CD4-positive, CD25-positive, alpha-beta regulatory T cell (primary cell): ENCODE data around the gene GJC3. TPM values are rescaled to one million over a fixed set of nuclear protein-coding genes. Genes with fewer than 3 reads are reported as not detected.
A peak's percentile ranks its signal among the peaks of the same experiment; 100 is the strongest.

ENCODE experiments used
- ATAC-seq, 2 donors: fragments of 150-1000 bp; cut with Tn5 transposase; one replicate each; pipeline ENCODE4 v1.10.0; 2021; ENCODE audit warnings: low read depth in 2 of 2, moderate number of reproducible peaks in 2 of 2, moderate library complexity in 1 of 2
- DNase-seq, 3 donors: peaks; one replicate each; pipeline versions ENCODE4 v3.0.0 to v3.0.0-alpha.2; 2012 to 2022; ENCODE audit warnings: mixed read lengths in 1 of 3
- H3K27ac ChIP-seq: one replicate; pipeline ENCODE4 v1.7.0; 2013; ENCODE audit warnings: mild to moderate bottlenecking, low read length; ENCODE audit not compliant: insufficient read depth, poor library complexity, severe bottlenecking
- H3K27me3 ChIP-seq: one replicate; pipeline ENCODE4 v1.7.0; 2013; ENCODE audit warnings: low read length; ENCODE audit not compliant: control insufficient read depth, insufficient read depth
- H3K36me3 ChIP-seq: one replicate; pipeline ENCODE4 v1.7.0; 2013; ENCODE audit warnings: mild to moderate bottlenecking, low read length, moderate library complexity; ENCODE audit not compliant: control insufficient read depth, insufficient read depth
- H3K4me1 ChIP-seq: 2 replicates; pipeline ENCODE4 v1.7.0; 2013; ENCODE audit warnings: mild to moderate bottlenecking, low read length; ENCODE audit not compliant: insufficient read depth, control insufficient read depth, poor library complexity, severe bottlenecking
- H3K4me3 ChIP-seq: one replicate; pipeline ENCODE4 v1.7.0; 2013; ENCODE audit warnings: low read depth, mild to moderate bottlenecking, low read length, moderate library complexity
- H3K9me3 ChIP-seq, 2 experiments: 1 replicate in 1 of 2; 2 replicates in 1 of 2; pipeline ENCODE4 v1.7.0; 2013; ENCODE audit warnings: low read length in 2 of 2, mild to moderate bottlenecking in 1 of 2, moderate library complexity in 1 of 2; ENCODE audit not compliant: control insufficient read depth in 2 of 2
- H3K27ac Mint-ChIP-seq, 3 donors: one replicate each; pipeline ENCODE4 v1.8.0; 2020 to 2022; ENCODE audit warnings: mild to moderate bottlenecking in 3 of 3, mixed read lengths in 3 of 3, moderate library complexity in 2 of 3
- H3K27me3 Mint-ChIP-seq: one replicate; pipeline ENCODE4 v1.8.0; 2022; ENCODE audit warnings: mild to moderate bottlenecking, mixed read lengths
- H3K36me3 Mint-ChIP-seq: one replicate; pipeline ENCODE4 v1.8.0; 2020; ENCODE audit warnings: mixed read lengths
- H3K4me1 Mint-ChIP-seq, 4 donors: one replicate each; pipeline ENCODE4 v1.8.0; 2020 to 2022; ENCODE audit warnings: mixed read lengths in 4 of 4, mild to moderate bottlenecking in 1 of 4
- H3K4me3 Mint-ChIP-seq, 4 donors: one replicate each; pipeline ENCODE4 v1.8.0; 2020 to 2022; ENCODE audit warnings: mild to moderate bottlenecking in 4 of 4, mixed read lengths in 4 of 4, moderate library complexity in 3 of 4
- H3K9me3 Mint-ChIP-seq, 7 donors: one replicate each; pipeline ENCODE4 v1.8.0; 2020 to 2022; ENCODE audit warnings: mixed read lengths in 7 of 7, mild to moderate bottlenecking in 3 of 7, moderate library complexity in 2 of 7
- polyA plus RNA-seq, 4 donors: library from polyadenylated mRNA; unstranded; fragments of 300-500 nt; fragmentation: Illumina TruSeq; gene quantifications; one replicate each; pipeline ENCODE4 v1.2.3, GENCODE V29; 2021
- total RNA-seq: library from RNA; stranded (reverse); gene quantifications from one replicate; pipeline ENCODE4 v1.2.3, GENCODE V29; 2022

Gene GJC3
- total and polyA plus RNA-seq, 5 donors from 2014 or later, result 0.35 to 3.0 (median 1.3) TPM

GRCh38 chr7:99928188-99928587, 1.2 kb downstream of the GJC3 start:
- Mint-ChIP-seq H3K27ac (peak overlapping the region; percentile 63 to 97 (median 91)), H3K27me3 (peaks cover 42% of the 10 kb centered on the region), H3K4me1 (peaks cover 14 to 35% (median 26%) of the 10 kb centered on the region in 4 donors), H3K36me3 (no peaks in the 10 kb centered on the region), H3K4me3 (peak overlapping the region; percentile 50 to 90 (median 81)), H3K9me3 (peaks cover 0 to 3% (median 0%) of the 10 kb centered on the region in 7 donors)
- H3K27ac ChIP-seq, result no peak overlapping the region
- peaks cover 7% of the 10 kb centered on the region for H3K27me3 ChIP-seq
- no peak for ATAC-seq
- peaks cover 24% of the 10 kb centered on the region for H3K4me1 ChIP-seq
- no peaks in the 10 kb centered on the region for H3K36me3 ChIP-seq
- no peaks in the 10 kb centered on the region for H3K9me3 ChIP-seq
- no peak for DNase-seq
- H3K4me3 ChIP-seq, result no peak overlapping the region

- peaks cover 38% of the 10 kb centered on the region for H3K27me3 Mint-ChIP-seq
- no peaks in the 10 kb centered on the region for H3K9me3 ChIP-seq
- peaks cover 24% of the 10 kb centered on the region for H3K4me1 ChIP-seq
- H3K9me3 Mint-ChIP-seq, result peaks cover 0 to 3% (median 0%) of the 10 kb centered on the region in 7 donors
- peak overlapping the region in 2 of 3 donors; percentile 81 to 91 for H3K27ac Mint-ChIP-seq
- ATAC-seq (no peak), DNase-seq (no peak)
- peaks cover 14 to 35% (median 26%) of the 10 kb centered on the region in 4 donors for H3K4me1 Mint-ChIP-seq
- H3K4me3 ChIP-seq, result no peak overlapping the region
- peak overlapping the region in 2 of 4 donors; percentile 7 to 19 for H3K4me3 Mint-ChIP-seq
- peaks cover 7% of the 10 kb centered on the region for H3K27me3 ChIP-seq
- no peaks in the 10 kb centered on the region for H3K36me3 ChIP-seq
- H3K36me3 Mint-ChIP-seq, result no peaks in the 10 kb centered on the region
- no peak overlapping the region for H3K27ac ChIP-seq
Measured at GRCh38 chr7:99927536-99927935, 1.9 kb downstream of the GJC3 start.

- Histone ChIP-seq H3K27ac (no peak overlapping the region), H3K4me1 (peaks cover 24% of the 10 kb centered on the region), H3K4me3 (no peak overlapping the region), H3K27me3 (peaks cover 7% of the 10 kb centered on the region), H3K36me3 (peaks cover 2% of the 10 kb centered on the region), H3K9me3 (no peaks in the 10 kb centered on the region)
- Mint-ChIP-seq H3K27ac (peak overlapping the region in 1 of 3 donors; percentile 39), H3K27me3 (peaks cover 31% of the 10 kb centered on the region), H3K4me3 (no peak overlapping the region), H3K36me3 (no peaks in the 10 kb centered on the region), H3K4me1 (peaks cover 10 to 32% (median 27%) of the 10 kb centered on the region in 4 donors), H3K9me3 (peaks cover 0 to 3% (median 0%) of the 10 kb centered on the region in 7 donors)
- ATAC-seq (no peak), DNase-seq (no peak)
Measured at GRCh38 chr7:99926321-99926720, 3.1 kb downstream of the GJC3 start.

DNA sequence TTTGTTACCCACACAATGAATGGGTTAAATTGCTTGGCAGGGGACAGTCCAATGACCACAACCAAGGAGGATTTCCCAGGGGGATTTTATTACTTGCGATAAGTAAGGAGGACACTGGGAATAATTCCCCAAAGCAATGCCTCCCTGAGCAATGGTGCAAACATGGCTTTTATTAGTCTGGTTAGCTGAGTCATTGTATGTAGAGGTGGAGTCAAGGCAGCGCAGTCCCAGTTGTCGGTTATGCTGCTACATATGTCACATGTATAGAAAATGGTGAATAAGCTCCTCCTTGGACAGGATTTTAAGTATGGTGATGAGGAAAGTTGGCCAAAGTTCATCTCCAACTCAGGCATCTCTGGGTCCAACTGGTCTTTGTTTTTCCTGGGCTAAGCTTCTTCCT, 6.2 kb downstream of the GJC3 start:
- no peak for ATAC-seq
- Histone ChIP-seq H3K4me1 (peaks cover 20% of the 10 kb centered on the region), H3K4me3 (no peak overlapping the region), H3K27me3 (peaks cover 2% of the 10 kb centered on the region), H3K27ac (no peak overlapping the region), H3K36me3 (peaks cover 4% of the 10 kb centered on the region), H3K9me3 (no peaks in the 10 kb centered on the region)
- Mint-ChIP-seq H3K27ac (no peak overlapping the region), H3K4me1 (peaks cover 0 to 30% (median 14%) of the 10 kb centered on the region in 4 donors), H3K36me3 (peaks cover 8% of the 10 kb centered on the region), H3K4me3 (no peak overlapping the region), H3K9me3 (peaks cover 0 to 3% (median 0%) of the 10 kb centered on the region in 7 donors), H3K27me3 (peaks cover 21% of the 10 kb centered on the region)
- DNase-seq, result no peak

GRCh38 chr7:99920149-99920548, 9.3 kb downstream of the GJC3 start:
- peak overlapping the region; percentile 87 for H3K27ac ChIP-seq
- no peak for ATAC-seq
- DNase-seq, result no peak
- Mint-ChIP-seq H3K36me3 (peaks cover 15% of the 10 kb centered on the region), H3K27ac (peak overlapping the region; percentile 97 to 99 (median 99)), H3K27me3 (no peaks in the 10 kb centered on the region), H3K4me3 (peak overlapping the region; percentile 94 to 97 (median 96)), H3K4me1 (peaks cover 10 to 53% (median 33%) of the 10 kb centered on the region in 4 donors), H3K9me3 (no peaks in the 10 kb centered on the region)
- H3K4me1 ChIP-seq, result peaks cover 47% of the 10 kb centered on the region
- H3K36me3 ChIP-seq, result peaks cover 15% of the 10 kb centered on the region
- H3K27me3 ChIP-seq, result no peaks in the 10 kb centered on the region
- H3K4me3 ChIP-seq, result peak overlapping the region; percentile 89
- H3K9me3 ChIP-seq, result no peaks in the 10 kb centered on the region

GRCh38 chr7:99919814-99920112, 9.7 kb downstream of the GJC3 start:
- peaks cover 15% of the 10 kb centered on the region for H3K36me3 Mint-ChIP-seq
- Histone ChIP-seq H3K36me3 (peaks cover 15% of the 10 kb centered on the region), H3K27me3 (no peaks in the 10 kb centered on the region), H3K27ac (peak overlapping the region; percentile 87), H3K4me3 (peak overlapping the region; percentile 89), H3K9me3 (no peaks in the 10 kb centered on the region), H3K4me1 (peaks cover 50% of the 10 kb centered on the region)
- H3K4me3 Mint-ChIP-seq, result peak overlapping the region; percentile 94 to 97 (median 96)
- peak overlapping the region; percentile 97 to 99 (median 99) for H3K27ac Mint-ChIP-seq
- no peaks in the 10 kb centered on the region for H3K27me3 Mint-ChIP-seq
- ATAC-seq (no peak), DNase-seq (no peak)
- no peaks in the 10 kb centered on the region for H3K9me3 Mint-ChIP-seq
- peaks cover 10 to 56% (median 35%) of the 10 kb centered on the region in 4 donors for H3K4me1 Mint-ChIP-seq

DNA sequence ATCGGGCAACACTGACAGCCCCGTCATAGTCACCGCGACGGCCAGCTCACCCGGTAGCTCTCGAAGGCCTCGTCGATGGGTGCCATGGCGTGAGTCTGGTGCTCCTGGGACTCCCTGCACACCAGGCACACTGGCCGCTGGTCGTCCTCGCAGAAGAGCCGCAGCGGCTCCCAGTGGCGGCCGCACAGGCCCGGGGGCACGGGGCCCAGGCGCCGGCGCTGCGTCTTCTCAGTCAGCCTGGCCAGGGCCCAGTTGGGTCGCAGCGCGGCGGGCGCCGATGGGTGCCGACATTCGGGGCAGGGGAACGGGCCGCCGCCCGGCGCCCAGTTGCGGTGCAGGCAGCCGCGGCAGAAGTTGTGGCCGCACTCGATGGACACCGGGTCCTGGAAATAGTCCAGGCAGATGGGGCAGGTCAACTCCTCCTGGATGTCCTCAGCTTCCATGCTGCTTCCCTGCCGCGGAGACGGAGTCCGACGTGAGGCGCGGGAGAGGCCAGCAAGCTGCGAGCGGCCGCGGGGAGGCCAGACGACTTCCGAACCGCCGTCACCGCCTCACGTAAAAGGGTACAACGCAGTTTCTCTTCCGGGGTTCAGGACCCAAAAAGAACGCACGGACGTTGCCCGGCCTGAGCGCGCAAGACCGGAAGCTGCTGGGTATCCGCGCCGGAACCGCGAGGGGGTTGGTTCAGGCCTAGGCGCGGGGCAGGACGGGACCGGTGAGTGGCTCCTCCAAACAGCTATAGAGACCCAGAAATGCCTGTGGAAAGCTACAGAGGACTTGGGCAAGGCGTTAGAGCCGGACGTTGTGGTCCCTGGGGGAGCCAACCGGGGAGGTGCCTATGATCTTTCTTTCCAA, 10.2 kb downstream of the GJC3 start, which contains the start of gene TRIM4:
TRIM4 (minus strand) TSS at position 572 of the 855 bp plus-strand sequence; CDS start at position 443, 129 bp downstream.
- Mint-ChIP-seq H3K9me3 (no peaks in the 10 kb centered on the region), H3K27me3 (no peaks in the 10 kb centered on the region), H3K4me3 (peak within 1 kb of the TSS; percentile 94 to 97 (median 96)), H3K4me1 (peaks cover 10 to 61% (median 40%) of the 10 kb centered on the region in 4 donors), H3K36me3 (peaks cover 15% of the 10 kb centered on the region), H3K27ac (peak within 1 kb of the TSS; percentile 97 to 99 (median 99))
- DNase-seq (peak; percentile 83 to 97 (median 88)), ATAC-seq (peak; percentile 97 to 98)
- peaks cover 15% of the 10 kb centered on the region for H3K36me3 ChIP-seq
- no peaks in the 10 kb centered on the region for H3K9me3 ChIP-seq
- no peaks in the 10 kb centered on the region for H3K27me3 ChIP-seq
- peak within 1 kb of the TSS; percentile 94 for H3K4me3 ChIP-seq
- peak within 1 kb of the TSS; percentile 87 for H3K27ac ChIP-seq
- H3K4me1 ChIP-seq, result peaks cover 50% of the 10 kb centered on the region
